Measurements from ENCODE around the gene CCDC186. TPM values are rescaled to one million over a fixed set of nuclear protein-coding genes. Genes with fewer than 3 reads are reported as not detected.

CCDC186 gene
- total and polyA plus RNA-seq, 2 of the 8 experiments (the other 6 are each of a cell fraction or from before 2014, with no cell fraction given) = 3.0 to 30.3 TPM

GRCh38 chr10:114172216-114172615, 1.8 kb downstream of the CCDC186 start (continued):
- TF ChIP-seq FOSL1 (IDR thresholded peaks at IDR 0.05; ENCODE audit: insufficient read depth, low read depth, low read length) = no peak
- TF ChIP-seq TEAD4 (IDR thresholded peaks at IDR 0.05; ENCODE audit: low read depth, low read length) = no peak
